ENCODE results near the gene FGF14. TPM values are rescaled to one million over a fixed set of nuclear protein-coding genes. Genes with fewer than 3 reads are reported as not detected.

FGF14 gene
- total RNA-seq, 1 experiment from 2014 or later, result 0.22 TPM

- Mint-ChIP-seq H3K27me3 (ENCODE audit: low read depth) (no peaks in the 10 kb centered on the region), H3K27ac (no peak overlapping the region; a peak in 1 of 7 replicates), H3K9me3 (no peaks in the 10 kb centered on the region), H3K4me3 (no peak overlapping the region), H3K4me1 (no peaks in the 10 kb centered on the region), H3K36me3 (ENCODE audit: insufficient read depth in 1 of 3, low read depth in 3 of 3) (no peaks in the 10 kb centered on the region)
- Histone ChIP-seq H2AFZ (ENCODE audit: low read length) (no peak overlapping the region), H3K23ac (ENCODE audit: insufficient read length, low read depth, low read length) (no peak overlapping the region), H3K9me3 (ENCODE audit: control insufficient read depth, low read depth, low read length) (no peaks in the 10 kb centered on the region), H3K56ac (ENCODE audit: insufficient read length, low read depth, low read length) (no peak overlapping the region), H4K8ac (replicated peaks; ENCODE audit: insufficient read length, low read depth, low read length) (no peak overlapping the region), H2BK12ac (ENCODE audit: insufficient read length, low read depth, low read length) (no peak overlapping the region), H3K18ac (ENCODE audit: insufficient read length, low read depth, low read length) (no peak overlapping the region), H3K4me2 (ENCODE audit: insufficient read depth, insufficient read length, low read length) (no peak overlapping the region), H3K79me1 (ENCODE audit: insufficient read depth, low read depth, low read length, poor library complexity, severe bottlenecking) (no peaks in the 10 kb centered on the region), H2BK5ac (ENCODE audit: insufficient read length, low read length) (no peak overlapping the region), H2BK120ac (ENCODE audit: low read depth, low read length, poor library complexity, severe bottlenecking) (no peak overlapping the region), H4K91ac (ENCODE audit: insufficient read length, low read depth, low read length) (no peak overlapping the region), H4K20me1 (ENCODE audit: control insufficient read depth, insufficient read depth, insufficient read length) (no peaks in the 10 kb centered on the region), H3K14ac (ENCODE audit: insufficient read depth, low read length) (no peak overlapping the region), H2BK20ac (ENCODE audit: low read depth, low read length, poor library complexity, severe bottlenecking) (no peak overlapping the region), H3T11ph (ENCODE audit: low read length) (no peak overlapping the region), H2BK15ac (ENCODE audit: low read depth, low read length) (no peak overlapping the region), H3K4ac (ENCODE audit: low read depth, low read length) (no peak overlapping the region), H3K9ac (ENCODE audit: extremely low read depth, insufficient read length, low read length) (no peak overlapping the region), H4K5ac (ENCODE audit: insufficient read length, low read depth, low read length) (no peak overlapping the region), H3K27ac (ENCODE audit: insufficient read length, low read depth, low read length) (no peak overlapping the region), H3K27me3 (ENCODE audit: insufficient read depth, low read length) (no peaks in the 10 kb centered on the region), H3K23me2 (ENCODE audit: insufficient read length, low read depth, low read length, poor library complexity, severe bottlenecking) (no peaks in the 10 kb centered on the region), H3K4me1 (ENCODE audit: insufficient read depth, low read length) (no peaks in the 10 kb centered on the region), H3K79me2 (ENCODE audit: insufficient read depth, low read length) (no peaks in the 10 kb centered on the region), H2AK5ac (ENCODE audit: insufficient read length, low read length) (no peak overlapping the region)
- no peak for DNase-seq
- no peak for TF ChIP-seq CTCF (conservative IDR thresholded peaks at IDR 0.05)
- no CpG with 5 or more reads among the region's 3 CpGs for WGBS (ENCODE audit: extremely low coverage, insufficient read length, low lambda C conversion rate)
Observed at GRCh38 chr13:102327119-102327617, 74.7 kb downstream of the FGF14 start.

Measured in H9 (cell line).